HG03135 (cell line): Measurements from ENCODE around the gene LRRC15.

Experiments
- ATAC-seq: cut with Tn5 transposase; IDR thresholded peaks from one replicate; pipeline ENCODE4 v1.9.1; 2021; ENCODE audit warnings: mild to moderate bottlenecking, moderate library complexity; ENCODE audit not compliant: unreplicated experiment

Gene LRRC15

GRCh38 chr3:194369522-194370279, at the start of gene LRRC15:
LRRC15 (minus strand) TSS chr3:194369743; CDS start chr3:194361043, 8,700 bp downstream.
- ATAC-seq, result no peak

DNA sequence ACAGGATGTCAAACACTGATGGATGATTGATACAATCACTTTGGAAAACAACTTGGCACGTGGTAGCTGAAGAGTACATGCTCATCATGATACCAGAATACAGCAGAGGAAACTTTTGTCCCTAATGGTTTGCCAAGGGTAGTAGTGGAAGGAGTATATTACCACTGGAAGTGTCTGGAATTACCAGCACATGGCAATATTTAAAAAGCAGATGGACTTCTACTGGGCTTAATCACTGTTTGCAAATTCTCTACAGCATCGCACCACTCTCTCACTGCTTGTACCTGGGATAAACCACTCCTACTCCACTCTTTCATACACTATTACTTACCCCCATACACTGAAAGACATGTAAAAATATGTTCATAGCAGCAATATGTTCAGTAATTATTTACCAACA, 49.1 kb upstream of the LRRC15 start:
- ATAC-seq, result no peak

- ATAC-seq, result no peak
These were observed 37.9 kb upstream of the LRRC15 start for GRCh38 chr3:194407423-194407822.

DNA sequence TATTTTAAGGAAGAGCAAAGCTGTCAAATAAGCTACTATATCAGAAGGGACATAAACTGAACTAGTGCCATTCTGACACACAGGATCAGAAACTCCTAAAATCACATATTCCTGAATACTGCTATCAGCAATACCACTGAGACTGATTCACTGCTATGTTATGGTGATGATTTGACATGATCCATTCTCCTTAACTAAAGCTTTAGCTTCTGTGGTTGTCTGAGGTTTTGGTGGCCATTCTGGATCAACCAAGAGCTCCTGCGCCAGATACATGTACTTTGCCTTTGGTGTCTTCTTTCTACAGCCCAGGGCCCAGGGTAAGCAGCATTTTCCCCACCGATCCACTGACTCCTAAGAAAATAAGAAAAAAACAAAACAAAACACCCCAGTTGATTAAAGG, 36.2 kb upstream of the LRRC15 start:
- no peak for ATAC-seq

- no peak for ATAC-seq
These were observed 35.0 kb upstream of the LRRC15 start for GRCh38 chr3:194404365-194405140.

GRCh38 chr3:194401868-194402329, 32.4 kb upstream of the LRRC15 start:
- no peak for ATAC-seq

DNA sequence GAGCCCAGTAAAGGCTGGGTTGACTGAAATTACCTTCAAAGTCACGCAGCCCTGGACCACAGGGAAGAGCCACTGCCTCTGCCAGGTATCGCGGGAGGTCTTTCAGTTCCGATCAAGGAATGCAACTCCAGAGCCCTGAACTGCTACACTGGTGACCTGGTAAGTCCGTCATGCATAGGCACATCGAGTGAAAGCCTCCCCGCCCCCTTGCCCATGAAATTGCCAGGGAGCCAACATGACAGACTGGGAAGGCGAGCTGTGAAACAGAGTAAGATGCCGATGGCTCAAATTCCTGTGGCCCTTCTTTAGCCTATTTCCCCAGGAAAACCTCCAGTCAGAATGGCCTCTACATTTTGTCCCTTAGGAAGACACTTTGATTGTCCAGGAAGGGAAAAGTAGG, 31.8 kb upstream of the LRRC15 start:
- no peak for ATAC-seq

- ATAC-seq, result no peak
These were observed 30.4 kb upstream of the LRRC15 start for GRCh38 chr3:194399874-194400411.

- ATAC-seq, result no peak
These were observed 29.6 kb upstream of the LRRC15 start, which contains the start of gene GP5 for GRCh38 chr3:194399166-194399565. GP5 (minus strand) TSS chr3:194399266; CDS start chr3:194398282, 984 bp downstream.

DNA sequence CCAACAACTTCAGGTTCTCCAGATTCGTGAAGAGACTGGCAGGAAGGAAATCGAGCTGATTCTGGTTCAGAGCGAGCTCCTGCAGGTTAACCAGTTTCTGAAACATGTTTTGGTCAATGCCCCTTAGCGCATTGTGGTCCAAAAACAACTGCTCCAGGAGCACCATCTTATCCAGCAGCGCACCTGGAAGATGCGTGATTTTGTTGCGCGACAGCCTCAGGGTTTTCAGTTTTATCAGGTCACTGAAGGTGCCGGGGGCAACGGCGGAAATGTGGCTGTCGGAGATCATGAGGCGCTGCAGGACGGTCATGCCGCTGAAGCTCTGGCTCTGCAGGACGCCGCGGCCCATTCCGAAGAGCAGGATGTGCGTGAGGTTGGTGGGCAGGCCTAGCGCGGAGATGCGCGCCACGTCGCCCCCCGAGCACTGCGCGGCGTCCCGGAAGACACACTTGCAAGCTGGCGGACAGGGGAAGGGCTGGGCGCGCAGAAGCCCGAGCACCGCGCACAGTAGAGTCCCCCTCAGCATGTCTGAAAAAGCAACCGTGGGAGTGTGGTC, 28.3 kb upstream of the LRRC15 start:
- no peak for ATAC-seq

GRCh38 chr3:194396859-194397756, 27.6 kb upstream of the LRRC15 start:
- no peak for ATAC-seq

- no peak for ATAC-seq
These were observed 27.0 kb upstream of the LRRC15 start for GRCh38 chr3:194396539-194396858.

DNA sequence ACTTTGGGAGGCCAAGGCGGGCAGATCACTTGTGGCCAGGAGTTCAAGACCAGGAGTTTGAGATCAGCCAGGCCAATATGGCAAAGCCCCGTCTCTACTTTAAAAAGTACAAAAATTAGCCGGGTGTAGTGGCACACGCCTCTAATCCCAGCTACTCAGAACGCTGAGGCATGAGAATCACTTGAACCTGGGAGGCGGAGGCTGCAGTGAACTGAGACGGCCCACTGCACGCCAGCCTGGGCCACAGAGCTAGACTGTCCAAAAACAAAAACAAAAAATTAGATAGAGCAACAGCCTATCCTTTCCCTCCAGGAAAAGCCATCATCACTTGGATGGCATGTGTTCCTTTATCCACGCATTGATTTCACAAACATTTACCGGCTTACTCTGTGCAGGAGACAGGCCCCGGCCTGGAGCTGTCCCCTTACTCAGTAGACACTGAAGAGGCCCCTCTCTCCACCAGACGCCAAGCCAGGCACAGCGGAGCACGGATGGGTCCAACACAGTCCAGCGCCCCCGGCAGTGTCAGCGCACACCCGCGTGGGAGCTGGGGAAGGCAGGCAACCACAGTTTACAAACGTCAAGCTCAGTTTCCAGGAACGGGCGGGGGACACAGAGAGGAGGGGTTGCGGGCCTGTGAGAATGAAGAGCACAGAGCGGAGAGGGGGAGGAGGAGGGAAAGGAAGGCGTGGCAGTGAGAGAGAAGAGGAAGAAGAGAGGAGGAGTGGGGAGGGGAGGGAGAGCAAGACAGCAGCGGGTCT, 26.4 kb upstream of the LRRC15 start:
- no peak for ATAC-seq

DNA sequence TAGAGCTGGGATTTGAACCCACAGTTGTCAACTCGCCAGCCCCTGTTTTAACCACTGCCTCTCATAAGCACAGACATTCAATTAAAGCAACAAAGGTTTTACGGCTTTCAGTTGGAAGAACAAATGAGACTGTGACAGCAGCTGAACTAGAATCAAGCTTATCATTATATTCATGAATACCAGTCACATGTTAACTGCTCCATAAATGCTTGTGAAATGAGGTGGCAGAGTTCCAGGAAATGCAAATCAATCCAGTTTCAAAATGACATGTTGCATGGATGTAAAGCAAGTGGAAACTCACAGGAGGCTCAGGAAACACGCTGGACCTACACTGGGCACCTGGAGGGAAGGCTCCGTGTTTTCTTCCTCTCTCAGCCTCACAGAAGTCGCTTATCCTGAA, 25.7 kb upstream of the LRRC15 start:
- ATAC-seq, result no peak

DNA sequence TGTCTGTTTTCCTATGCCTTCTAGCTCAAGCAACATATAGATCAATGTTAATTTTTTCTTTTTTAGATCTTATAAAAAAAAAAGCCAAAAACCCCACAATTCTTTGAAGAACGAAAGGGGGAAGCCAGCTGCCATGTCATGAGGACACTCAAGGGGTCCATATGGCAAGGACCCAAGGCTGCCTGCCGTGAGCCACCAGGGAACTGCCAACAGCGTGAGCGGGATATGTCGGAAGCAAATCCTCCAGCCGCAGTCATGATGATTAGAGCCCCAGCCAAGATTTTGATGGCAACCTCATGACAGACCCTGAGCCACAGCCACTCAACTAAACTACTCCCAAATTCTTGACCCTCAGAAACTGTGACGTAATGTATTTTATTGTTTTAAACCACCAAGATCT, 23.0 kb upstream of the LRRC15 start:
- ATAC-seq, result no peak

DNA sequence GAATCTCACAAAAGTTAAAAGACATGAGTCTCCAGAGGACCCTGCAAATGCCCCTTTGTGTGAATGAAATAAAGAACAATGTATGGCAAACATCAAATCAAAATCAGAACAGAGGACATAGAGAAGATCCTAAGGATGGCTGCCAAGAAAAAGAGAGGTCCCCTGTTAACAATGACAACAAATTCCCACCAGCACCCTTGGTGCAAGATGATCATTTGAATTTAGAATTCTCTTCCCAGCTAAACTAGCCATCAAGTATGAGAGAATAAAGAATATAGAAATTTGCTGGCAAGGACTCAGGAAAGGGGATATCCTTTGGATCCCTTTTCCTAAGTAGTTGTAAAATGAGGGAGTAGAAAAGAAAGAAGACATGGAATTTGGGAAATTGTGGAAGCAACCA, 21.3 kb upstream of the LRRC15 start:
- no peak for ATAC-seq

DNA sequence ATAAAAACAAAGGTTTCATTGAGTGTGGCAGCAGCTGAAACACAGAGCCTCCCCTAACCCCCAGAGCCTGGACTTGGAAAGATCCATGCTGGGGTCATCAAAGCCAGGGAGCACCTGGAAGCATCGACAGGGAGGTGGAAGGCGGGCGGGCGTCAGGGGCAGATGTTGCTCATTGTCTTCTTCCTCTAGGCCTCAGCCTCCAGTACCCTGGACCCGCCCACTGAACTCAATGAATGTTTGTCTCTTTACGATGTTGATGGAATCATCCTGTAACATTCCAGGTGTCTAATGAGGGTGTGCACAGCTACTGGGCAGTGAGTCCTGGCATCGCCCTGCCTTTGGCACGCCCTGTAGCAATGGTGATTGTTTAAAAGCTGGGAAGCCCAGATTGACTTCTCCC, 19.7 kb upstream of the LRRC15 start:
- no peak for ATAC-seq

DNA sequence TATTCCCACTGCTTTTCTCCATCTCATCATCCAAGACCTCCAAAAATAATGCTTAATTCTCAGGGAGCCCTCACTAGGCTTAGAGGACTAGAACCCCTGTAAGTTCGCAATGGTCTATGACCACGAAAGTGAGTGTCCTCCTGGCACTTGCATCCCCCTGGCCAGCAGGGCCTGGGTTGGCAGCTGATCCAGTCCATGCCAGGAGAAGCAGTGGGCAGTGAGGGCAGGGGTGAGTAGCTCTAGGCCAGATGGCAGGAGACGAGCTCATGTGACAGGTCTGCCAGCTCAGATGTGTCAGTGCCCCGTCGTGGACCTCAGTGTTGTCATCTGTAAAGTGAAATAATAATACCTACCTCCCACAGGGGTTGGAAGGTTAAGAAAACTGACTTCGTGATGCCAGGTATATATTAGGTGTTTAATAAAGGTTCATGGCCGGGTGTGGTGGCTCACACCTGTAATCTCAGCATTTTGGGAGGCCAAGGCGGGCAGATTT, 18.4 kb upstream of the LRRC15 start:
- no peak for ATAC-seq

DNA sequence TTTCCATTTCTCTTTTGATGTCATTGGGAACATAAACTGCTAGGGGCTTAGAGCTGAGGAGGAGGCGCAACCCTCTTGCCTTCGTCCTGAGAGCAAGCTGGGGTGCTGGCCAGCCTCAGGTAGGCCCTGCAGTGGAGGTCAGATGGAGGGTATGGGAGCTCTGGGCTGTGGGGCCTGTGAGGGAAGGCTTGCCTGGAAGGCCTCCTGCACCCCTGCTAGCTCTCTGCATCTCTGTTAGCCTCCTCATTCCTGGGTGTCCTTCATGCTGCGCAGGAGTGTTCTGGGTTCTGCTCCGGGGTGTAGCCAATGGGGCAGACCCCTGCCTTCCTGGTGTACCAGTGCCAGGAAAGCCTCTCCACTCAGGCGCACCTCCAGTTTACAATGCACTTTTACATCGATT, 17.7 kb upstream of the LRRC15 start:
- ATAC-seq, result no peak

DNA sequence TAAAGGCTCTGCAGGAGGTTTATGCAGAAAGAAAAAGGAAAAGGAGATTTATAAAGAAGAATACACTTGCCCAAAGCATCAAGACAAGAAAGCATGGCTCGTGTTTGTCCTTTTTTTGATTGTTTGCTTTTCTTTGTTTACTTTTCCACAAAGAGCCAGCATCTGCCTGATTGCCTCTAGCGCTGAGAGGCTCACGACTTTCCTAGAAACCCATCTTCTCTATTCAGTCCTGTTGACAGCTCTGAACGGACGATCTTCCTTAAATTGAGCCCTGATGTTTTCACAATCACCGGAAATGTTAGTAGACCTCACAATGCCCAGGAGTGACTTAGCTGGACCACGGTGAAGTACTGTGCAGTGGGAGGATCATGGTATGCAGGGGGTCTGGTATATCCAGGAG, 17.1 kb upstream of the LRRC15 start:
- no peak for ATAC-seq
